ENCODE measurements around the gene ZNF23.

- TF ChIP-seq, protein P1, sequence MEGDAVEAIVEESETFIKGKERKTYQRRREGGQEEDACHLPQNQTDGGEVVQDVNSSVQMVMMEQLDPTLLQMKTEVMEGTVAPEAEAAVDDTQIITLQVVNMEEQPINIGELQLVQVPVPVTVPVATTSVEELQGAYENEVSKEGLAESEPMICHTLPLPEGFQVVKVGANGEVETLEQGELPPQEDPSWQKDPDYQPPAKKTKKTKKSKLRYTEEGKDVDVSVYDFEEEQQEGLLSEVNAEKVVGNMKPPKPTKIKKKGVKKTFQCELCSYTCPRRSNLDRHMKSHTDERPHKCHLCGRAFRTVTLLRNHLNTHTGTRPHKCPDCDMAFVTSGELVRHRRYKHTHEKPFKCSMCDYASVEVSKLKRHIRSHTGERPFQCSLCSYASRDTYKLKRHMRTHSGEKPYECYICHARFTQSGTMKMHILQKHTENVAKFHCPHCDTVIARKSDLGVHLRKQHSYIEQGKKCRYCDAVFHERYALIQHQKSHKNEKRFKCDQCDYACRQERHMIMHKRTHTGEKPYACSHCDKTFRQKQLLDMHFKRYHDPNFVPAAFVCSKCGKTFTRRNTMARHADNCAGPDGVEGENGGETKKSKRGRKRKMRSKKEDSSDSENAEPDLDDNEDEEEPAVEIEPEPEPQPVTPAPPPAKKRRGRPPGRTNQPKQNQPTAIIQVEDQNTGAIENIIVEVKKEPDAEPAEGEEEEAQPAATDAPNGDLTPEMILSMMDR (IDR thresholded peaks at IDR 0.05; ENCODE audit: low read depth, low read length, missing input control), result no peak
- TF ChIP-seq YY1 (IDR thresholded peaks at IDR 0.05) (no peak), RAD21 (IDR thresholded peaks at IDR 0.05) (no peak), JUND (IDR thresholded peaks at IDR 0.05) (no peak), RXRA (IDR thresholded peaks at IDR 0.05) (no peak), TAF1 (conservative IDR thresholded peaks at IDR 0.05) (no peak), GABPA (IDR thresholded peaks at IDR 0.05 in 1 of 2, conservative IDR thresholded peaks at IDR 0.05 in 1 of 2) (no peak)
These were observed 33.2 kb downstream of the ZNF23 start for GRCh38 chr16:71428883-71429282.
